PFSK-1 (cell line): ENCODE results near the gene RHEB.

Source experiments
- FOXP2 ChIP-seq: optimal IDR thresholded peaks from 2 replicates; pipeline ENCODE3; 2011; ENCODE audit warnings: borderline replicate concordance, control low read depth, inconsistent platforms; ENCODE audit not compliant: insufficient read depth; ENCODE audit errors: extremely low read length, extremely low read depth
- POLR2AphosphoS5 ChIP-seq: IDR thresholded peaks from 2 replicates; pipeline ENCODE4 v1.6.1; 2012; ENCODE audit warnings: low read depth, mild to moderate bottlenecking, control low read depth, low read length, moderate library complexity
- SIN3A ChIP-seq: IDR thresholded peaks from 2 replicates; pipeline ENCODE4 v1.6.1; 2012; ENCODE audit warnings: mild to moderate bottlenecking, low read length, moderate library complexity, borderline replicate concordance; ENCODE audit not compliant: insufficient read depth
- TAF1 ChIP-seq: IDR thresholded peaks from 2 replicates; pipeline ENCODE4 v1.6.1; 2012; ENCODE audit warnings: low read length, control low read depth, borderline replicate concordance; ENCODE audit not compliant: insufficient read depth
- TF ChIP-seq, protein P1 (sequence below), 2 experiments: IDR thresholded peaks; 2 replicates each; pipeline versions ENCODE4 v1.6.1 to v1.8.0; 2011 to 2012; ENCODE audit warnings: low read depth in 2 of 2, low read length in 2 of 2, control low read depth in 1 of 2, inconsistent platforms in 1 of 2, mild to moderate bottlenecking in 1 of 2, moderate library complexity in 1 of 2; ENCODE audit not compliant: insufficient read depth in 1 of 2

The RHEB gene

GRCh38 chr7:151486074-151486473 is 33.6 kb downstream of the RHEB start:
- TF ChIP-seq, protein P1, sequence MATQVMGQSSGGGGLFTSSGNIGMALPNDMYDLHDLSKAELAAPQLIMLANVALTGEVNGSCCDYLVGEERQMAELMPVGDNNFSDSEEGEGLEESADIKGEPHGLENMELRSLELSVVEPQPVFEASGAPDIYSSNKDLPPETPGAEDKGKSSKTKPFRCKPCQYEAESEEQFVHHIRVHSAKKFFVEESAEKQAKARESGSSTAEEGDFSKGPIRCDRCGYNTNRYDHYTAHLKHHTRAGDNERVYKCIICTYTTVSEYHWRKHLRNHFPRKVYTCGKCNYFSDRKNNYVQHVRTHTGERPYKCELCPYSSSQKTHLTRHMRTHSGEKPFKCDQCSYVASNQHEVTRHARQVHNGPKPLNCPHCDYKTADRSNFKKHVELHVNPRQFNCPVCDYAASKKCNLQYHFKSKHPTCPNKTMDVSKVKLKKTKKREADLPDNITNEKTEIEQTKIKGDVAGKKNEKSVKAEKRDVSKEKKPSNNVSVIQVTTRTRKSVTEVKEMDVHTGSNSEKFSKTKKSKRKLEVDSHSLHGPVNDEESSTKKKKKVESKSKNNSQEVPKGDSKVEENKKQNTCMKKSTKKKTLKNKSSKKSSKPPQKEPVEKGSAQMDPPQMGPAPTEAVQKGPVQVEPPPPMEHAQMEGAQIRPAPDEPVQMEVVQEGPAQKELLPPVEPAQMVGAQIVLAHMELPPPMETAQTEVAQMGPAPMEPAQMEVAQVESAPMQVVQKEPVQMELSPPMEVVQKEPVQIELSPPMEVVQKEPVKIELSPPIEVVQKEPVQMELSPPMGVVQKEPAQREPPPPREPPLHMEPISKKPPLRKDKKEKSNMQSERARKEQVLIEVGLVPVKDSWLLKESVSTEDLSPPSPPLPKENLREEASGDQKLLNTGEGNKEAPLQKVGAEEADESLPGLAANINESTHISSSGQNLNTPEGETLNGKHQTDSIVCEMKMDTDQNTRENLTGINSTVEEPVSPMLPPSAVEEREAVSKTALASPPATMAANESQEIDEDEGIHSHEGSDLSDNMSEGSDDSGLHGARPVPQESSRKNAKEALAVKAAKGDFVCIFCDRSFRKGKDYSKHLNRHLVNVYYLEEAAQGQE (IDR thresholded peaks at IDR 0.05; ENCODE audit: insufficient read depth in 1 of 2, low read depth in 2 of 2, low read length in 2 of 2) = no peak
- TF ChIP-seq POLR2AphosphoS5 (no peak), FOXP2 (no peak), TAF1 (no peak), SIN3A (no peak)

- TF ChIP-seq POLR2AphosphoS5 = no peak
These were observed 34.6 kb downstream of the RHEB start for GRCh38 chr7:151484971-151485707.

DNA sequence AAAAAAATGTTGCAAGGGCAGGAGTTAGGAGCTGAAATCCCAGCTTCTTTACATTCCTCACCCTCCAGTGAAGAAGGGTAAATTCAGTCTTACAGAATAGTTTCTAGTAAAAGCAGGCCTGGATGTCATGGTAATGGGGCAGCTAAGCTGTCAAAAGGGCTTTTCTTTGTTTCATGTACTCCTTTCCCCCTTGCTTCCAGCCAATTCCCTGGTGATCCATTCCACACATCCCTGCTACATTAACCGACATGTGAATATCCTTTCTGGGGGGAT is 36.0 kb downstream of the RHEB start:
- no peak for TF ChIP-seq POLR2AphosphoS5
- no peak for TF ChIP-seq TAF1
- no peak for TF ChIP-seq FOXP2
- TF ChIP-seq, protein P1 (IDR thresholded peaks at IDR 0.05; ENCODE audit: insufficient read depth in 1 of 2, low read depth in 2 of 2, low read length in 2 of 2) = no peak
- TF ChIP-seq SIN3A = no peak

DNA sequence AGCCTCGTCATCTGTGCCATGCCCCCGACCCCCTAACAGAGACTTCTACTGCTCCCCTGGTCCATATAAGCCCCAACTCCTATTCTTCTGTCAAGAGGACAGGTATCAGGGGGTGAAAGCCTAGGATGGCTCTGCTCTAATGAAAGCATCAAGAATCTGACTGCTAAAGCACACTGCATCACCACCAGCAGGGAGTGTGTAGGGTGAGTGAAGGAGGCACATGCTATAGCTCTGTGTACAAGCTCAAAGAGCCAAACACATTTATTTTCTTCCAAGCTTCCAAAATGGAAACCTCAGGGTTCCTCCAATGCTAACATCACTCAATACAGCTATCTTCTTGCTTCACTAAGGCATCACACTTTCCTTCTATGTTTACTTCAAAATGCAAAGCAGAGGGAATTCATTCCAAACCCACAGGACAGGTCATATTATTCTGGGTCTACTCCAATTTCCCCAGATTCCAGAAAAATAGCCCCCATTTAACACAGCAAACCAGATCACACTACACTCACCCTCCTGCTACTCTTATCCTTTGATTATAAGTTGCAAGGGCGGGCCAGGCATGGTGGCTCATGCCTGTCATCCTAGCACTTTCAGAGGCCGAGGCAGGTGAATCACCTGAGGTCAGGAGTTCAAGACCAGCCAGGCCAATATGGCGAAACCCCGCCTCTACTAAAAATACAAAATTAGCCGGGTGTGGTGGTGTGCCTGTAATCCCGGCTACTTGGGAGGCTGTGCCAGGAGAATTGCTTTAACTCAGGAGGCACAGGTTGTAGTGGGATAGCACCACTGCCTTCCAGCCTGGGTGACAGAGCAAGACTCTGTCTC is 36.6 kb downstream of the RHEB start:
- TF ChIP-seq SIN3A = no peak
- no peak for TF ChIP-seq FOXP2
- TF ChIP-seq TAF1 = no peak
- no peak for TF ChIP-seq POLR2AphosphoS5
- TF ChIP-seq, protein P1 (IDR thresholded peaks at IDR 0.05; ENCODE audit: insufficient read depth in 1 of 2, low read depth in 2 of 2, low read length in 2 of 2) = no peak

DNA sequence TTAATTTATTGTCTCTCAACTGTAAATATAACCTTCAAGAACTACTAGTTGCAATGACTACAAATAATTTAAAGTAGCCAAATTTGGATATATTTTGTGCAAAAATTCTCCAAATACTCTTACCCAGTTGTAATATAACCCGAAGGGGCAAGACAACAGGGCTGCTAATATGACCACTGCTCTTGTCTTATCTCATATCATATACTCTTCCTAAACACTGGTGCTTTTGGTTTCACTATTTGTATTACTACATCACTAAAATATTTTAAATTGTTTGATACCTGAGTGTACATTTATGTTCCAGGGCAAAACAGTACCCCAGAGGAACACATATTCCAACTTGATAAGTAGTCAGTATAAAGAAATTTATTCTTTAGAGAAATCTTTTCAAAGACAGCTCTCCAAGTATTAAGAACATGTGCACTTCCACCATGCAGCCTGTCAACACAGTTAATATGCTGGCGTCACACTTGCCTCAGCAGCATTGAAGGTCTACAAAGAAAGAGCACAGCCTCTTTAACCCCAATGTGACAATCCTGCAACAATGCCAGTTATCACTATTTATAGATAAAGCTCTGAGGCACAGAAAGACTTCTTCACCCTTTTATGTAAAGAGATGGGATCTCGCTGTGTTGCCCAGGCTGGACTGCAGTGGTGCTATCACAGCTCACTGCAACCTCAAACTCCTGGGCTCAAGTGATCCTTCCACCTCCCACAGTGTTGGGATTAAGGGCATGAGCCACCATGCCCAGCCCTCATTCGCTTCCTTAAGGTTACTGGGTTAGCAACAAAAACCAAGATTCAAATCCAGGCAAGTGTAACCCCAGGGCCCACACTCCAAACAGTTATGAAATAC is 37.8 kb downstream of the RHEB start:
- no peak for TF ChIP-seq POLR2AphosphoS5
- no peak for TF ChIP-seq SIN3A
- no peak for TF ChIP-seq FOXP2
- TF ChIP-seq, protein P1 (IDR thresholded peaks at IDR 0.05; ENCODE audit: insufficient read depth in 1 of 2, low read depth in 2 of 2, low read length in 2 of 2) = no peak
- no peak for TF ChIP-seq TAF1
